T47D (cell line): ENCODE data around the gene PHF21B.
"Not testable (repeated sequence)": the region's sequence is repeated elsewhere in the genome, so short reads cannot be mapped to it uniquely, and the experiment has no call there.

ENCODE experiments used
- DNase-seq, 2 experiments: peaks; one replicate each; pipeline versions ENCODE4 v3.0.0 to v3.0.0-alpha.2; 2011 to 2012; ENCODE audit warnings: low read depth in 1 of 2, low spot score in 1 of 2
- JUND ChIP-seq: IDR thresholded peaks from 2 replicates; pipeline ENCODE4 v1.6.1; 2012; ENCODE audit warnings: low read depth
- in situ Hi-C: cut with HindIII; loops from 2 replicates; pipeline ENCODE4 v1.10.0; 2016; ENCODE audit warnings: low sequenced_read_pairs, low pct_unique_long_range_greater_than_20kb

Gene PHF21B

GRCh38 chr22:44862981-44863860, 146.6 kb downstream of the PHF21B start:
- DNase-seq, result no peak
- in situ Hi-C loops, result no loop called here
- no peak for TF ChIP-seq JUND

GRCh38 chr22:44862281-44862680, 147.5 kb downstream of the PHF21B start:
- in situ Hi-C loops, result no loop called here
- DNase-seq, result no peak
- TF ChIP-seq JUND, result no peak

- no peak for DNase-seq
- TF ChIP-seq JUND, result no peak
- in situ Hi-C loops, result no loop called here
These were observed 148.6 kb downstream of the PHF21B start for GRCh38 chr22:44861245-44861644.

- no peak for DNase-seq
- in situ Hi-C loops, result no loop called here
- TF ChIP-seq JUND, result no peak
These were observed 149.5 kb downstream of the PHF21B start for GRCh38 chr22:44860311-44860710.

- in situ Hi-C loops, result no loop called here
- no peak for TF ChIP-seq JUND
- no peak for DNase-seq
These were observed 150.2 kb downstream of the PHF21B start for GRCh38 chr22:44859641-44860040.

GRCh38 chr22:44858819-44859218, 151.0 kb downstream of the PHF21B start:
- in situ Hi-C loops, DNase-seq: not testable (repeated sequence)

- DNase-seq, result no peak
- TF ChIP-seq JUND, result no peak
- in situ Hi-C loops, result no loop called here
These were observed 153.9 kb downstream of the PHF21B start for GRCh38 chr22:44855855-44856254.

- DNase-seq, in situ Hi-C loops: not testable (repeated sequence)
These were observed 155.2 kb downstream of the PHF21B start for GRCh38 chr22:44854641-44855040.

GRCh38 chr22:44850946-44851345, 158.9 kb downstream of the PHF21B start:
- DNase-seq, result no peak
- in situ Hi-C loops, result no loop called here
- TF ChIP-seq JUND, result no peak

- DNase-seq, result no peak
- in situ Hi-C loops, result no loop called here
- TF ChIP-seq JUND, result no peak
These were observed 160.9 kb downstream of the PHF21B start for GRCh38 chr22:44848791-44849420.

- in situ Hi-C loops, result no loop called here
- DNase-seq, result no peak
- no peak for TF ChIP-seq JUND
These were observed 161.5 kb downstream of the PHF21B start for GRCh38 chr22:44848296-44848741.

GRCh38 chr22:44847892-44848291, 161.9 kb downstream of the PHF21B start:
- no peak for TF ChIP-seq JUND
- DNase-seq, result no peak
- in situ Hi-C loops, result no loop called here

- in situ Hi-C loops, result no loop called here
- DNase-seq, result no peak
- TF ChIP-seq JUND, result no peak
These were observed 162.4 kb downstream of the PHF21B start for GRCh38 chr22:44847380-44847779.
